ENCODE measurements around the gene ECT2. TPM values are rescaled to one million over a fixed set of nuclear protein-coding genes. Genes with fewer than 3 reads are reported as not detected.

The ECT2 gene
- polyA plus RNA-seq, 1 donor (not counting 4 experiments of a cell fraction or from before 2014, with no cell fraction given), result 34.2 TPM

DNA sequence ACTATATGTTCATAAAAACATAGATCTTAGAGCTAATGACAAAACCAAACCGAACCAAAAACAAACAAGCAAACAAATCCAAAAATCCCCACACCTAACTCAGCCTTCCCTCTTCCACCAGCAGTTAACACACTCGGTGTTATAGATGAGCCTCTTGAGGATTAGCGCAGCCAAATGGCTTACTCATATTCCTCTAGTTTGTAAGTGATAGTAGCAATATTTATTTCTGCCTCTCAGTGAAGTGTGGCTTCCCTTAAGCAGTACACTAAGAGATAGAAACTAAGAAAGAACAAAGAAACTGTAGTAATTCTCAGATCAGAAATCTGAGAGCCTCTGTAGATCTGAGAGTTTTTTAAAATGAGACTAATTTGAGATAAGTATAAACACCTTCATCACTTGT is 37.2 kb upstream of the ECT2 start:
- no peak overlapping the region for H3K9ac ChIP-seq (ENCODE audit: control insufficient read depth, extremely low read depth, insufficient read depth, low read length)
- no peaks in the 10 kb centered on the region for H3K27me3 ChIP-seq (ENCODE audit: control insufficient read depth, extremely low read depth, insufficient read depth, low read length)
- no peak overlapping the region for H2AFZ ChIP-seq (ENCODE audit: control insufficient read depth, low read length)
- DNase-seq (ENCODE audit: low read depth, low spot score) (no peak), FAIRE-seq (no peak)
- no peaks in the 10 kb centered on the region for H4K20me1 ChIP-seq (ENCODE audit: control insufficient read depth, extremely low read depth, insufficient read depth, low read length)
- peaks cover 24% of the 10 kb centered on the region for H3K4me1 ChIP-seq (ENCODE audit: control insufficient read depth, extremely low read depth, insufficient read depth, low read length)
- no peak overlapping the region for H3K4me2 ChIP-seq (ENCODE audit: control insufficient read depth, extremely low read depth, insufficient read depth, low read depth, low read length)
- H3K4me3 ChIP-seq (ENCODE audit: control insufficient read depth in 2 of 3, extremely low read depth in 1 of 3, insufficient read depth in 2 of 3, low read depth in 1 of 3, low read length in 3 of 3), result no peak overlapping the region
- dilution Hi-C loops (cut with MboI; ENCODE audit: extremely low pct_ligation_motif_present, low sequenced_read_pairs), result no loop called here
- H3K79me2 ChIP-seq (ENCODE audit: control insufficient read depth, insufficient read depth, low read length), result peaks cover 13% of the 10 kb centered on the region
- no peaks in the 10 kb centered on the region for H3K36me3 ChIP-seq (ENCODE audit: control insufficient read depth in 2 of 2, extremely low read depth in 1 of 2, insufficient read depth in 2 of 2, low read length in 2 of 2)
- TF ChIP-seq, protein P1, sequence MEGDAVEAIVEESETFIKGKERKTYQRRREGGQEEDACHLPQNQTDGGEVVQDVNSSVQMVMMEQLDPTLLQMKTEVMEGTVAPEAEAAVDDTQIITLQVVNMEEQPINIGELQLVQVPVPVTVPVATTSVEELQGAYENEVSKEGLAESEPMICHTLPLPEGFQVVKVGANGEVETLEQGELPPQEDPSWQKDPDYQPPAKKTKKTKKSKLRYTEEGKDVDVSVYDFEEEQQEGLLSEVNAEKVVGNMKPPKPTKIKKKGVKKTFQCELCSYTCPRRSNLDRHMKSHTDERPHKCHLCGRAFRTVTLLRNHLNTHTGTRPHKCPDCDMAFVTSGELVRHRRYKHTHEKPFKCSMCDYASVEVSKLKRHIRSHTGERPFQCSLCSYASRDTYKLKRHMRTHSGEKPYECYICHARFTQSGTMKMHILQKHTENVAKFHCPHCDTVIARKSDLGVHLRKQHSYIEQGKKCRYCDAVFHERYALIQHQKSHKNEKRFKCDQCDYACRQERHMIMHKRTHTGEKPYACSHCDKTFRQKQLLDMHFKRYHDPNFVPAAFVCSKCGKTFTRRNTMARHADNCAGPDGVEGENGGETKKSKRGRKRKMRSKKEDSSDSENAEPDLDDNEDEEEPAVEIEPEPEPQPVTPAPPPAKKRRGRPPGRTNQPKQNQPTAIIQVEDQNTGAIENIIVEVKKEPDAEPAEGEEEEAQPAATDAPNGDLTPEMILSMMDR (optimal IDR thresholded peaks at IDR 0.05 in 1 of 3, IDR thresholded peaks at IDR 0.05 in 1 of 3, conservative IDR thresholded peaks at IDR 0.05 in 1 of 3; ENCODE audit: extremely low read depth in 1 of 3, insufficient read depth in 2 of 3, low read length in 3 of 3), result no peak
- no peak for TF ChIP-seq EZH2 (IDR thresholded peaks at IDR 0.05; ENCODE audit: low read length)
- no peak overlapping the region for H3K27ac ChIP-seq (ENCODE audit: control insufficient read depth, insufficient read depth, low read length)
- H3K9me1 ChIP-seq (ENCODE audit: control insufficient read depth, extremely low read depth, insufficient read depth, low read length), result no peaks in the 10 kb centered on the region
- no peaks in the 10 kb centered on the region for H3K9me3 ChIP-seq (ENCODE audit: control insufficient read depth, low read depth, low read length)

- Histone ChIP-seq H3K4me2 (ENCODE audit: control insufficient read depth, extremely low read depth, insufficient read depth, low read depth, low read length) (no peak overlapping the region), H3K9ac (ENCODE audit: control insufficient read depth, extremely low read depth, insufficient read depth, low read length) (no peak overlapping the region), H4K20me1 (ENCODE audit: control insufficient read depth, extremely low read depth, insufficient read depth, low read length) (no peaks in the 10 kb centered on the region), H3K27me3 (ENCODE audit: control insufficient read depth, extremely low read depth, insufficient read depth, low read length) (no peaks in the 10 kb centered on the region), H3K4me1 (ENCODE audit: control insufficient read depth, extremely low read depth, insufficient read depth, low read length) (peaks cover 1% of the 10 kb centered on the region), H3K9me3 (ENCODE audit: control insufficient read depth, low read depth, low read length) (peaks cover 5% of the 10 kb centered on the region), H3K36me3 (ENCODE audit: control insufficient read depth in 2 of 2, extremely low read depth in 1 of 2, insufficient read depth in 2 of 2, low read length in 2 of 2) (no peaks in the 10 kb centered on the region), H3K4me3 (ENCODE audit: control insufficient read depth in 2 of 3, extremely low read depth in 1 of 3, insufficient read depth in 2 of 3, low read depth in 1 of 3, low read length in 3 of 3) (no peak overlapping the region), H3K79me2 (ENCODE audit: control insufficient read depth, insufficient read depth, low read length) (no peaks in the 10 kb centered on the region), H3K27ac (ENCODE audit: control insufficient read depth, insufficient read depth, low read length) (no peak overlapping the region), H2AFZ (ENCODE audit: control insufficient read depth, low read length) (no peak overlapping the region), H3K9me1 (ENCODE audit: control insufficient read depth, extremely low read depth, insufficient read depth, low read length) (no peaks in the 10 kb centered on the region)
- dilution Hi-C loops (cut with MboI; ENCODE audit: extremely low pct_ligation_motif_present, low sequenced_read_pairs), result no loop called here
- TF ChIP-seq, protein P1 (optimal IDR thresholded peaks at IDR 0.05 in 1 of 3, IDR thresholded peaks at IDR 0.05 in 1 of 3, conservative IDR thresholded peaks at IDR 0.05 in 1 of 3; ENCODE audit: extremely low read depth in 1 of 3, insufficient read depth in 2 of 3, low read length in 3 of 3), result no peak
- TF ChIP-seq EZH2 (IDR thresholded peaks at IDR 0.05; ENCODE audit: low read length), result no peak
- no peak for DNase-seq (ENCODE audit: low read depth, low spot score)
- FAIRE-seq, result no peak
Observed at GRCh38 chr3:172716476-172716875, 34.0 kb upstream of the ECT2 start.

Measured in keratinocyte (primary cell).